Stimulated activated CD4-positive, alpha-beta T cell treated with anti-CD3 and anti-CD28 coated beads, Interleukin-12 subunit alpha, Interleukin-12 subunit beta, amount 100 ng/mL, for 4 hours (primary cell): Measurements from ENCODE around the gene RPSA.
"Not testable (repeated sequence)": the region's sequence is repeated elsewhere in the genome, so short reads cannot be mapped to it uniquely, and the experiment has no call there.

Experiments used
- DNase-seq: peaks from one replicate; pipeline ENCODE4 v3.0.0-alpha.2; 2020

Gene RPSA

GRCh38 chr3:39406368-39407258 is at the start of gene RPSA:
TSS of gene RPSA (plus strand) at chr3:39406720. CDS start at chr3:39407654, 934 bp downstream.
- peak; percentile 86 for DNase-seq

GRCh38 chr3:39358333-39358732 is 48.2 kb upstream of the RPSA start:
- no peak for DNase-seq

- DNase-seq: peak; percentile 19
Measured at GRCh38 chr3:39361252-39361927, 45.1 kb upstream of the RPSA start.

GRCh38 chr3:39362192-39362591 is 44.3 kb upstream of the RPSA start:
- no peak for DNase-seq

- no peak for DNase-seq
Measured at GRCh38 chr3:39362812-39363211, 43.7 kb upstream of the RPSA start.

DNA sequence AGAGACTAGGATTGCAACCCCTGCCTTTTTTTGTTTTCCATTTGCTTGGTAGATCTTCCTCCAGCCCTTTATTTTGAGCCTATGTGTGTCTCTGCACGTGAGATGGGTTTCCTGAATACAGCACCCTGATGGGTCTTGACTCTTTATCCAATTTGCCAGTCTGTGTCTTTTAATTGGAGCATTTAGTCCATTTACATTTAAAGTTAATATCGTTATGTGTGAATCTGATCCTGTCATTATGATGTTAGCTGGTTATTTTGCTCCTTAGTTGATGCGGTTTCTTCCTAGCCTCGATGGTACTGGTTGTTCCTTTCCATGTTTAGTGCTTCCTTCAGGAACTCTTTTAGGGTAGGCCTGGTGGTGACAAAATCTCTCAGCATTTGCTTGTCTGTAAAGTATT is 36.1 kb upstream of the RPSA start:
- not testable (repeated sequence) for DNase-seq

- no peak for DNase-seq
Measured at GRCh38 chr3:39372833-39373232, 33.7 kb upstream of the RPSA start.

DNA sequence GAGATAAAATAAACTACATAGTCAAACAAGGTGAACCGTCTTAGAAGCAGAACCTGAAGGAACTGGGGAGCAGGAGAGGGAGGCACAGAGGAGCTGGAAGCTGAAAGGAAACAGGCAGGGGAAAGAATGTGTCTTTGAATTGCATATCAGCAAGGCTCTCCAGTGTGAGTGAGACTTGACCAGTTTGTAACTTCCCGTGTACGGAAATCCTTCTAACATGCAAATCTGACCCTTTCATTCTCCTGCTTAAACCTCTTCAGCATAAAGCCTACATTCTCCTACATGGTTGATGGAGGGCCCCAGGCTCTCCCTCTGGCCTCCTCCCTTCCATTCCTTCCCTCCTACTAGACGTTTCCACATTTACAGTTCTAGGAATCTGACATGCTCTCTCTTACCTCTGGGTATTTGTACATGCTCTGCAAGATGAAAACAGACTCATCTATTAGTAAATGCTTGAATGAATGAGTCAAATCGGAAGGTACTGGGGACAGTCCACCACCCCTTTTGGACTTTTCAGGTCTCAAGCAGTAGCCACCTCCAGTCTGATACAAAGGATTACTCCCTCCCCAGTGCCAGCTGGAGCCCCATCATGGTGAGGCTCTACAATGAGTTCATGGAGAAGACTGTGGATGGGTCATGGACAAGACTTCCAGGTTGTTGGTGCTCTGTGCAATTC is 29.4 kb upstream of the RPSA start:
- no peak for DNase-seq

- peak; percentile 44 for DNase-seq
Measured at GRCh38 chr3:39378088-39378487, 28.4 kb upstream of the RPSA start.

DNA sequence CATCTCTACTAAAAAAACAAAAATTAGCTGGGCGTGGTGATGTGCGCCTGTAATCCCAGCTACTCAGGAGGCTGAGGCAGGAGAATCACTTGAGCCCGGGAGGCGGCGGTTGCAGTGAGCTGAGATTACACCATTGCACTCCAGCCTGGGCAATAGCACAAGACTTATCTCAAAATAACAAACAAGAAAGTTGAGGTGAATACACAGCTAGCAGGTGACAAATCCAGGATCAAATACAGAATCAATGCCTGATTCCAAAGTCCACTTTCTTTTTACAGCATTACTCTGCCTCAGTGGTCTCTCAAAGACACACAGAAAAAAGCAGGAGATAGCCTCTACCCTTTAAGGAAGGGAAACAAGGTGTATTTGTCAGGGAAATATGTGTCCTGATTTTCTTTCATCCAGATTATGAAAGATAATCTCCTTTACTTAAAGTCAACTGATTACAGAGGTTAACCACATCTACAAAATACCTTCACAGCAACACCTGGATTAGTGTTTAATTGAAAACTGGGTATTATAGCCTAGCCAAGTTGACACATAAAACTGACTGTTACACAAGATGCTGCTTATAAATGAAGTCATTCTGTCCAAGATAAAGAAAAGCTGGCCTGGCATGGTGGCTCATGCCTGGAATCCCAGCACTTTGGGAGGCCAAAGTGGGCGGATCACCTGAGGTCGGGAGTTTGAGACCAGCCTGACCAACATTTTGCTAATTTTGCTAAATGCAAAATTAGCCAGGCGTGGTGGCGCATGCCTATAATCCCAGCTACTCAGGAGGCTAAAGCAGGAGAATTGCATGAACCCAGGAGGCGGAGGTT is 27.4 kb upstream of the RPSA start:
- no peak for DNase-seq

DNA sequence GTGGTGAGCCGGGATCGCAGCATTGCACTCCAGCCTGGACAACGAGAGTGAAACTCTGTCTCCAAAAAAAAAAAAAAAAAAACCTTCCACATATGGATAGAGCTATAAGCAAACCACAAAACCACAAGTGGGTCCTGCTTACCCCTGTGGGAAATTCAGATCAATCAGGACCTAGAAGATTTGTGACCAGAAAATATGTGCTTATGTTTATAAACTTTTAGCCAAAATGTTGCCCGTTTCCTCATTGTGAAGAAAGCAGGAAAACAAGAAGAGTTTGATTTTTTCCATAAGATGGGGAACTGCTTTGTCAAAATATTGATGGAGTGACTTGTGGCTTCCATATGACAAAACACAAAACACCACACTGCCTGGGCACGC is 26.8 kb upstream of the RPSA start:
- no peak for DNase-seq

DNA sequence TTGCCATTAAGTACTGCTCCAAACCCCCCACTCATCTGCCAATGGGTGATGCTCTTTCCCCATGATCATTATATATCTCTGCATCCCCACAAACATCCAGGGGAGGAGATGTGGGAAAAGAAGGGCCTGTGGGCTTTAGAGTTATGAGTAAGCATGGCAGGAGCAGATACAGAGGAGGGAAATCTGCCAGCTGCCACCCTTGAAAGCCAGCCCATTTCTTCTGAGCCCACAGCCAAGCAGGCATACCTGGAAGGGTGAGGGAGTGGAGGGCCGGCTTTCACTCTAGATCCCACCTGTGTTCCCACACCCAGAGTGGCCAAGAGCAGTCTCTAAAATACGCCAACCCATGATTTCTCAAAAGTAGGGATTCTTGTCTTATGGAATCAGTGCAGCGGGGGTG is 25.1 kb upstream of the RPSA start:
- DNase-seq: no peak

DNA sequence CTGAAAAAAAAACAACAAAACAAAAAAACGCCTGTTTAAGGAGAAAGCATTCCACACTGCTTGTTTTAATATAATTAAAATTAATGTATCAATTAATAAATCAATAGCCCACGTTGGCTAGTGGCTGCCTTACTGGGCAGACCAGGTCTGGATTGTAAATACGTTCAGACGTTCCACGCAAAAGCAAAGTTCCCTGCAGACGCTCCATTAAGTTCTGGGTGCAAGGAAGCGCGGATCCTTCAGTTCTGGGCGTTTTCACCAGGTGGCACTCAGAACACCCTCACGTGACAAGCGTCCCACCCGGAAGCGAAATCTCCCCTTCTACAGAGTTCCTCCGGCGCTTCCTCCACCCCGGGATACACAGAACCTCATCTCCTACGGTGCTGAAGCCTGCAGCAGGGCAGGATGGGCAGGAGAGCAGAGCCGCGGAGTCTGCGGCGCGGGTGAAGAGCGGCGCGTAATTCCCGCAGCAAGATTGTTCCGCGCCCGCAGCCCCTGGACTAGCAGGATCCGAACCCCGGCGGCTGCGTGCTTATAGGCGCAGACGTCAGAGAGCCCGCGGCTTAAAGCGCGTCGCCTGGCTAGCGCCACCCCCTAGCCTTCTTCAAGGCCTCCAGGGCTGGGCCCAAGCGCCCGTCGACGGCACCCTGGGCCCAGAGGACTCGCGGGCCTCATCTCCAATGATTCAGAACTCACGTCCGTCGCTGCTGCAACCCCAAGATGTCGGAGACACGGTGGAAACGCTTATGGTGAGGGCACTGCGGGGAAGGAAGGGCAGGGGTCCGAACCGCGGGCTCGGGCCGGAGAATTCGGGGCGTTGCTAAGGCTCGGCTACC is 23.3 kb upstream of the RPSA start, which contains the start of gene SLC25A38:
Gene SLC25A38 (plus strand): TSS at position 326 of the 836 bp plus-strand sequence. CDS start 355 bp downstream, at position 681.
- peak; percentile 70 for DNase-seq

- peak; percentile 95 for DNase-seq
Measured at GRCh38 chr3:39383881-39384664, 22.4 kb upstream of the RPSA start.

DNA sequence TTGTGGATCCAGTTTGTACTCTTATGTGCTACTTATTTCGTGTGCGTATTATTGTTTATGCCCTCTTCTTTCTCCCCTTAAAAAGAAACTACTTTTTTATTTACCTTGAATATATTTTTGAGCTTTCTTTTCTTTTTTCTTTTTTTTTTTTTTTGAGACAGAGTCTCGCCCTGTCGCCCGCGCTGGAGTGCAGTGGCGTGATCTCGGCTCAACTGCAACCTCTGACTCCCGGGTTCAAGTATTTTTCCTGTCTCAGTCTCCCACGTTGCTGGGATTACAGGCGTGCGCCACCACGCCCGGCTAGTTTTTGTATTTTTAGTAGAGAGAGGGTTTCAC is 21.9 kb upstream of the RPSA start:
- no peak for DNase-seq

DNA sequence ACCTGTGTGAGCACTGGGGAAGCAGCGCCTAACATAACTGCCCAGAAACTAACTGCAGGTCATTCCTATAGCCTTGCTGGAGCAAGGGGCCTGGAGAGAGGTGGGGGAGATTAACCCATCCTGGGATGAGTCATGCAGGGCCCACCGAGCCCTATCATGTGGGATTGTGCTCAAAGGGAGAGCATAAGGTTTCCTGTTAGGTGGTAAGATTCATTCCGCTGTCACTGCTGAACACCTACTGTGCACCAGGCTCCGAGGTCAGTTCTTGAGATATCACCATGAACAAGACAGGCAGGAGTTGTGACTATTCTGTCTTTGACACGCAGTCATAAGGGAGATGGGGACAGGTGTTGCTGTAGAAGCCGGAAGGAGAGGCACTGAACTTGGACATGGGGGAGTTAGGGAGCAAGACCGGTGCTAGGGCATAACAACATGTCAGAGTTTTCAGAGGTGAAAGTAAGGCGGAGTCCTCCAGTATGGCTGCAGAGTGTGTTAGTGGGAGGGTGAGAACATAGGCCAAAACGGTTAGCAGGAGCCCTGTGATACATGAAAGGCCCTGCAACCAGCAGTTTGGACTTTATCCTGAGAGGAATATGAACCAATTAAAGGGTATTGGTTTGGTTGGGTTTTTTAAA is 20.9 kb upstream of the RPSA start:
- no peak for DNase-seq

DNA sequence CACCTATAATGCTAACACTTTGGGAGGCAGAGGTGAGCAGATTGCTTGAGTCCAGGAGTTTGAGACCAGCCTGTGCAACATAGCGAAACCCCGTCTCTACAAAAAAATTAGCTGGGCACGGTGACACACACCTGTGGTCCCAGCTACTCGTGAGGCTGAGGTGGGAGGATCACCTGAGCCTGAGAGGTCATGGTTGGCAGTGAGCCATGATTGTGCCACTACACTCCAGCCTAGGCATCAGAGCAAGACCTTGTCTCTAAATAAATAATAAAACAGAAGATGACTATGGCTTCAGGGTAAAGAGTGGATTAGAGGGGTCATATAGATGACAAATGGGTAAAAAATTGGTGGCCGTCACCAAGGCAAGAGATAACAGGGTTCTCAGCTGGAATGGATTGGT is 20.2 kb upstream of the RPSA start:
- DNase-seq: no peak

GRCh38 chr3:39387411-39387975 is 19.0 kb upstream of the RPSA start:
- no peak for DNase-seq

DNA sequence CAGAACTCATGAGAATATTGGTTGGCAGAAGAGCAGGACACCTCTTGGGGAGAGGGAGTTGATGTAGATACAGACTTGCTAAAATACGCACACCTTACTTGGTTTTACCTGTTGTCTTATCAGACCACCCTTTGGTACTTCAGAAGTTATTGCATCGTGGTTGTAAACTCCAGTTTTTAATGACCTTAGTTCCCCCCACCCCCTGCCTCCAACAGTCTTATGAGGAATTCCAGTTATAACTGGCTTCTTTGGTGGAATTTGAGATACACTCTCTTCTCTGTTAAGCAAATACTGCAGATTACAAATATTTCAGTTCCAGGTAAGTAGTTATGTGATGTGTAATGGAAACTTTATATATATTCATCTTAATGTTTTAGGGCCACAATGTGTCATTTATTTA is 18.4 kb upstream of the RPSA start:
- no peak for DNase-seq

DNA sequence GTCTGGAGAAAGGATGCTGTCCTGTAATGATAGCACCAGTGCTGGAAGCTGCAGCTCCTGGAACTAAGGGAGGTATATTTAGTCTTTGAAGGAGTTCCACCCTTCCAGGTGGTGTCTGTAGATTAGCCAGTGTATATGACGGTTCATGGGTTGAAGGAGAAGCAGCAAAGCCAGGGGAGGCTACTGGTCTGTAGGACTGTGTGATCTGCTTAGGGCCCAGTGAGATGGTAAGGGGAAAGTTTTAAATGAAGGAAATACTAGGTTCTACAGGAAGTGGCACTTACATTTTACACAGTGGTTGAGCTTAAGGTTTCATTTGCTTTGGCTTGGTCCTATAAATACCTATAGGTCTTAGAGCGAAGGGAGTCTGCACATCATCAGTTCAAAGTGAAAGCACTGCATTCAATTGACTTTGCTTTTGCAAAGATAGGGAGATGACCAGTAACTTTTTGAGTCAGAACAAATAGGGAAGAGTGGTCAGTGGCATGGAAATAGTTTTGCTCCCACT is 17.7 kb upstream of the RPSA start:
- no peak for DNase-seq
